IMR-90 (cell line): ENCODE measurements around the gene TRIM40. TPM values are rescaled to one million over a fixed set of nuclear protein-coding genes. Genes with fewer than 3 reads are reported as not detected.

Experiments used
- ATAC-seq: fragments of 200-7000 bp; cut with Tn5 transposase; 2 replicates; pipeline ENCODE4 v1.9.1; 2020; ENCODE audit warnings: low read depth, mild to moderate bottlenecking, moderate library complexity
- BruUV-seq: library from RNA; stranded (reverse); fragments of 400-500 nt; replicated peaks from 2 replicates; lab custom pipeline; 2021; lab: Mats Ljungman, UMichigan
- CTCF ChIA-PET: fragments of 300-600 bp; formaldehyde crosslinking; extraction: SDS; loops from one replicate; lab custom pipeline; 2021; ENCODE audit warnings: antibody characterized with exemption; lab: Yijun Ruan, JAX
- POLR2A ChIA-PET: fragments of 300-600 bp; sonication (Branson Sonifier 250); formaldehyde crosslinking; loops from one replicate; lab custom pipeline; 2022; ENCODE audit warnings: antibody characterized with exemption; ENCODE audit not compliant: unreplicated experiment; lab: Charles Lee
- DNase-seq: peaks from one replicate; pipeline ENCODE4 v3.0.0; 2013
- H2AFZ ChIP-seq: replicated peaks from 2 replicates; pipeline ENCODE3; 2013; ENCODE audit warnings: low read length, mild to moderate bottlenecking; ENCODE audit not compliant: poor library complexity
- H2AK5ac ChIP-seq: 2 replicates; pipeline ENCODE4 v1.6.1; 2013; ENCODE audit warnings: low read depth, low read length, inconsistent platforms
- H2AK9ac ChIP-seq: replicated peaks from 2 replicates; pipeline ENCODE3; 2013; ENCODE audit warnings: mild to moderate bottlenecking, low read depth, low read length, moderate library complexity; ENCODE audit not compliant: poor library complexity
- H2BK120ac ChIP-seq: 2 replicates; pipeline ENCODE4 v1.6.1; 2013; ENCODE audit warnings: low read depth, low read length, inconsistent platforms
- H2BK15ac ChIP-seq: 3 replicates; pipeline ENCODE4 v1.6.1; 2013; ENCODE audit warnings: low read depth, low read length, inconsistent platforms
- H2BK20ac ChIP-seq: 2 replicates; pipeline ENCODE4 v1.6.1; 2013; ENCODE audit warnings: low read depth, mild to moderate bottlenecking, inconsistent platforms, low read length, moderate library complexity
- H2BK5ac ChIP-seq: 2 replicates; pipeline ENCODE4 v1.6.1; 2013; ENCODE audit warnings: mild to moderate bottlenecking, low read depth, low read length, inconsistent platforms; ENCODE audit not compliant: poor library complexity, severe bottlenecking
- H3K14ac ChIP-seq: replicated peaks from 2 replicates; pipeline ENCODE4 v1.6.1; 2013; ENCODE audit warnings: low read depth, low read length, inconsistent platforms
- H3K18ac ChIP-seq: 2 replicates; pipeline ENCODE4 v1.6.1; 2013; ENCODE audit warnings: low read depth, low read length, control low read depth
- H3K23ac ChIP-seq: 2 replicates; pipeline ENCODE4 v1.6.1; 2013; ENCODE audit warnings: low read depth, low read length, inconsistent platforms
- H3K27ac ChIP-seq: 2 replicates; pipeline ENCODE4 v1.5.1; 2013; ENCODE audit warnings: mild to moderate bottlenecking, control low read depth, low read length; ENCODE audit not compliant: insufficient read depth
- H3K27me3 ChIP-seq: 2 replicates; pipeline ENCODE4 v1.6.1; 2013; ENCODE audit warnings: low read length; ENCODE audit not compliant: control insufficient read depth, insufficient read depth
- H3K36me3 ChIP-seq: 2 replicates; pipeline ENCODE4 v1.6.1; 2013; ENCODE audit warnings: low read length, mixed read lengths; ENCODE audit not compliant: control insufficient read depth, insufficient read depth
- H3K4ac ChIP-seq: 2 replicates; pipeline ENCODE4 v1.6.1; 2013; ENCODE audit warnings: low read depth, low read length, inconsistent platforms
- H3K4me1 ChIP-seq: 2 replicates; pipeline ENCODE4 v1.6.1; 2013; ENCODE audit warnings: low read length, mixed read lengths; ENCODE audit not compliant: control insufficient read depth, insufficient read depth
- H3K4me2 ChIP-seq: 2 replicates; pipeline ENCODE4 v1.6.1; 2013; ENCODE audit warnings: low read depth, mild to moderate bottlenecking, control low read depth, low read length, moderate library complexity
- H3K4me3 ChIP-seq: 2 replicates; pipeline ENCODE4 v1.5.1; 2013; ENCODE audit warnings: low read depth, mild to moderate bottlenecking, control low read depth, low read length, moderate library complexity; ENCODE audit not compliant: insufficient read depth
- H3K56ac ChIP-seq: 2 replicates; pipeline ENCODE4 v1.6.1; 2013; ENCODE audit warnings: low read length, inconsistent platforms; ENCODE audit not compliant: insufficient read depth; ENCODE audit errors: extremely low read depth
- H3K79me1 ChIP-seq, 2 experiments: 2 replicates each; pipeline ENCODE4 v1.6.1; 2013; ENCODE audit warnings: low read length in 2 of 2, inconsistent platforms in 1 of 2, low read depth in 1 of 2
- H3K9ac ChIP-seq: 2 replicates; pipeline ENCODE4 v1.6.1; 2013; ENCODE audit warnings: low read depth, low read length, control low read depth
- H3K9me1 ChIP-seq: 2 replicates; pipeline ENCODE4 v1.6.1; 2013; ENCODE audit warnings: low read length, inconsistent platforms; ENCODE audit not compliant: insufficient read depth
- H3K9me3 ChIP-seq: 2 replicates; pipeline ENCODE4 v1.6.1; 2013; ENCODE audit warnings: low read length; ENCODE audit not compliant: control insufficient read depth, insufficient read depth
- H4K20me1 ChIP-seq: 2 replicates; pipeline ENCODE4 v1.6.1; 2013; ENCODE audit warnings: low read length, inconsistent platforms; ENCODE audit not compliant: insufficient read depth
- H4K5ac ChIP-seq: 2 replicates; pipeline ENCODE4 v1.6.1; 2013; ENCODE audit warnings: mild to moderate bottlenecking, low read depth, low read length, control low read depth
- H4K8ac ChIP-seq, 2 experiments: 2 replicates each; pipeline ENCODE4 v1.6.1; 2013; ENCODE audit warnings: low read depth in 2 of 2, low read length in 2 of 2, control low read depth in 1 of 2, inconsistent platforms in 1 of 2
- H4K91ac ChIP-seq: 2 replicates; pipeline ENCODE4 v1.6.1; 2013; ENCODE audit warnings: low read depth, low read length, inconsistent platforms; ENCODE audit not compliant: insufficient read depth
- BHLHE40 ChIP-seq: fragments of 150-350 bp; IDR thresholded peaks from 2 replicates; pipeline ENCODE4 v1.6.1; 2016; ENCODE audit warnings: mild to moderate bottlenecking, low read depth, low read length
- CEBPB ChIP-seq: IDR thresholded peaks from 2 replicates; pipeline ENCODE4 v1.6.1; 2012; ENCODE audit warnings: low read depth, low read length, improper control_type of control experiment
- CHD1 ChIP-seq: IDR thresholded peaks from 2 replicates; pipeline ENCODE4 v1.6.1; 2012; ENCODE audit warnings: low read depth, low read length, improper control_type of control experiment
- ELK1 ChIP-seq: fragments of 150-350 bp; IDR thresholded peaks from 2 replicates; pipeline ENCODE4 v1.6.1; 2016; ENCODE audit warnings: low read depth, mild to moderate bottlenecking, low read length, moderate library complexity, borderline replicate concordance
- FOS ChIP-seq: fragments of 150-350 bp; IDR thresholded peaks from 2 replicates; pipeline ENCODE4 v1.6.1; 2016; ENCODE audit warnings: low read depth, low read length
- MAFK ChIP-seq: IDR thresholded peaks from 2 replicates; pipeline ENCODE4 v1.6.1; 2012; ENCODE audit warnings: low read depth, low read length, improper control_type of control experiment
- MAZ ChIP-seq: IDR thresholded peaks from 2 replicates; pipeline ENCODE4 v1.6.1; 2012; ENCODE audit warnings: low read depth, mild to moderate bottlenecking, low read length, improper control_type of control experiment, moderate library complexity, borderline replicate concordance
- MXI1 ChIP-seq: IDR thresholded peaks from 2 replicates; pipeline ENCODE4 v1.6.1; 2012; ENCODE audit warnings: low read depth, mild to moderate bottlenecking, low read length, moderate library complexity, borderline replicate concordance
- NFE2L2 ChIP-seq: fragments of 150-350 bp; IDR thresholded peaks from 2 replicates; pipeline ENCODE4 v1.6.1; 2016; ENCODE audit warnings: low read depth, mild to moderate bottlenecking, low read length
- POLR2A ChIP-seq: IDR thresholded peaks from 2 replicates; pipeline ENCODE4 v1.6.1; 2012; ENCODE audit warnings: mild to moderate bottlenecking, low read depth, low read length
- RAD21 ChIP-seq: IDR thresholded peaks from 2 replicates; pipeline ENCODE4 v1.6.1; 2012; ENCODE audit warnings: low read length, improper control_type of control experiment
- RCOR1 ChIP-seq: IDR thresholded peaks from 2 replicates; pipeline ENCODE4 v1.6.1; 2012; ENCODE audit warnings: mild to moderate bottlenecking, low read length, improper control_type of control experiment; ENCODE audit not compliant: insufficient replicate concordance
- RFX5 ChIP-seq: IDR thresholded peaks from 2 replicates; pipeline ENCODE4 v1.8.0; 2012; ENCODE audit warnings: low read depth, mild to moderate bottlenecking, low read length, moderate library complexity
- SMC3 ChIP-seq: fragments of 150-350 bp; IDR thresholded peaks from 2 replicates; pipeline ENCODE4 v1.6.1; 2016; ENCODE audit warnings: low read depth, mild to moderate bottlenecking, antibody characterized with exemption, low read length, moderate library complexity
- USF2 ChIP-seq: fragments of 150-350 bp; IDR thresholded peaks from 2 replicates; pipeline ENCODE4 v1.6.1; 2017; ENCODE audit warnings: mild to moderate bottlenecking, antibody characterized with exemption, low read length, low read depth
- WGBS, 2 experiments: methylation state at CpG; one replicate each; pipeline versions ENCODE4 v1.1.5 to v1.1.7; 2013; ENCODE audit warnings: missing lambda C conversion rate in 2 of 2; ENCODE audit not compliant: insufficient read length in 1 of 2; ENCODE audit errors: extremely low coverage in 2 of 2; 5-methylcytosine and 5-hydroxymethylcytosine counted together
- dilution Hi-C: fragments of 300-500 bp; cut with HindIII; formaldehyde crosslinking; loops from one replicate; pipeline ENCODE4 v1.14.3; 2018; ENCODE audit warnings: low sequenced_read_pairs; ENCODE audit not compliant: unreplicated experiment
- in situ Hi-C: fragments of 300-500 bp; cut with MboI; formaldehyde crosslinking; loops from 3 replicates; pipeline ENCODE4 v1.14.3; 2019; ENCODE audit warnings: low sequenced_read_pairs, inconsistent platforms, mixed read lengths
- intact Hi-C: fragments of 100-400 bp; cut with micrococcal nuclease; formaldehyde crosslinking; loops from 2 replicates; pipeline ENCODE4 v1.10.0; 2022
- polyA plus RNA-seq, 3 experiments: library from polyadenylated mRNA; depleted of rRNA; stranded (reverse); fragments of >200 nt; gene quantifications; 2 replicates each; pipeline ENCODE4 v1.2.3, GENCODE V29; 2012; ENCODE audit warnings: low replicate concordance in 1 of 3
- total RNA-seq: library from RNA; depleted of rRNA; stranded (reverse); fragments of >200 nt; gene quantifications from 2 replicates; pipeline ENCODE4 v1.2.3, GENCODE V29; 2012
- TF ChIP-seq, protein P1 (sequence below): conservative IDR thresholded peaks from 2 replicates; pipeline ENCODE4 v1.5.1; 2012; ENCODE audit warnings: mild to moderate bottlenecking, low read depth, low read length, improper control_type of control experiment

TRIM40 gene
- total and polyA plus RNA-seq, 2 of the 4 experiments (the other 2 are of a cell fraction), result not detected

DNA sequence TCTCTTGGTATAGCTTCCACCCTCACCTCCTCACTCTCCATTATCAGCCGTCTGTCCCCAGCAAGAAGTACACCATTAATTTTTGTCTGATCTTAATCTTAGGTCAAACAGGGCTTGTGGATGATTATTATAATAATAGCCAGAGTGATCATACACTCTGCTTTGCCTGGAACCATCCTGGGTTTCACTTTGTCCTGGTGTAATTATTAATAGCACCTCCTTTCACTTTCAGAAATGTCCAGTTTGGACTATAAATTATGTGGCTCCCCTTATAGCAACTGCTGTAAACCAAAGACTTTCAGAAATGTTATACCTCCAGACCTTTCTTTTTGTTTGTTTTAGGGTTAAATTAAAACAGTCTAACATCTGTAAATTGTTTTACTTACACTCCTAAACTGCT is 22.1 kb upstream of the TRIM40 start:
- Histone ChIP-seq H2BK120ac (no peak overlapping the region), H3K4me3 (no peak overlapping the region), H4K8ac (no peak overlapping the region), H4K5ac (no peak overlapping the region), H3K4ac (no peak overlapping the region), H3K36me3 (no peaks in the 10 kb centered on the region), H3K23ac (no peak overlapping the region), H4K20me1 (no peaks in the 10 kb centered on the region), H3K14ac (no peak overlapping the region), H4K91ac (no peak overlapping the region), H2BK5ac (no peak overlapping the region), H3K9me1 (no peaks in the 10 kb centered on the region), H2AK9ac (no peak overlapping the region), H3K56ac (no peak overlapping the region), H3K4me2 (no peak overlapping the region), H3K4me1 (no peaks in the 10 kb centered on the region), H3K9me3 (peaks cover 2% of the 10 kb centered on the region; the same call in 1 of the 2 replicates), H2BK15ac (no peak overlapping the region), H3K27me3 (peaks cover 43% of the 10 kb centered on the region), H2BK20ac (no peak overlapping the region), H2AK5ac (no peak overlapping the region), H3K9ac (no peak overlapping the region), H2AFZ (no peak overlapping the region), H3K79me1 (no peaks in the 10 kb centered on the region), H3K18ac (no peak overlapping the region), H3K27ac (no peak overlapping the region)
- no peak for DNase-seq
- in situ Hi-C loops (no loop called here), intact Hi-C loops (no loop called here), dilution Hi-C loops (no loop called here)
- WGBS, 2 experiments, result no CpG with 5 or more reads among the region's 1 CpG
- CTCF ChIA-PET, result no interaction called here
- TF ChIP-seq, protein P1, sequence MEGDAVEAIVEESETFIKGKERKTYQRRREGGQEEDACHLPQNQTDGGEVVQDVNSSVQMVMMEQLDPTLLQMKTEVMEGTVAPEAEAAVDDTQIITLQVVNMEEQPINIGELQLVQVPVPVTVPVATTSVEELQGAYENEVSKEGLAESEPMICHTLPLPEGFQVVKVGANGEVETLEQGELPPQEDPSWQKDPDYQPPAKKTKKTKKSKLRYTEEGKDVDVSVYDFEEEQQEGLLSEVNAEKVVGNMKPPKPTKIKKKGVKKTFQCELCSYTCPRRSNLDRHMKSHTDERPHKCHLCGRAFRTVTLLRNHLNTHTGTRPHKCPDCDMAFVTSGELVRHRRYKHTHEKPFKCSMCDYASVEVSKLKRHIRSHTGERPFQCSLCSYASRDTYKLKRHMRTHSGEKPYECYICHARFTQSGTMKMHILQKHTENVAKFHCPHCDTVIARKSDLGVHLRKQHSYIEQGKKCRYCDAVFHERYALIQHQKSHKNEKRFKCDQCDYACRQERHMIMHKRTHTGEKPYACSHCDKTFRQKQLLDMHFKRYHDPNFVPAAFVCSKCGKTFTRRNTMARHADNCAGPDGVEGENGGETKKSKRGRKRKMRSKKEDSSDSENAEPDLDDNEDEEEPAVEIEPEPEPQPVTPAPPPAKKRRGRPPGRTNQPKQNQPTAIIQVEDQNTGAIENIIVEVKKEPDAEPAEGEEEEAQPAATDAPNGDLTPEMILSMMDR, result no peak
- no peak for TF ChIP-seq POLR2A
- TF ChIP-seq NFE2L2, result no peak
- no peak for TF ChIP-seq RAD21
- TF ChIP-seq SMC3, result no peak
- no peak for TF ChIP-seq BHLHE40
- TF ChIP-seq RFX5, result no peak
- no peak for TF ChIP-seq FOS
- TF ChIP-seq MXI1, result no peak
- no peak for TF ChIP-seq MAZ
- TF ChIP-seq CEBPB, result no peak
- TF ChIP-seq ELK1, result no peak
- TF ChIP-seq MAFK, result no peak
- no peak for TF ChIP-seq USF2
- no peak for TF ChIP-seq RCOR1
- TF ChIP-seq CHD1, result no peak
- no TSS peak for BruUV-seq
- POLR2A ChIA-PET, result no interaction called here
- no peak for ATAC-seq
